ENCODE data around the gene LRRC8A. TPM values are rescaled to one million over a fixed set of nuclear protein-coding genes. Genes with fewer than 3 reads are reported as not detected.

The LRRC8A gene
- total and polyA plus RNA-seq, 2 experiments from 2014 or later: 37.3 to 80.5 TPM

DNA sequence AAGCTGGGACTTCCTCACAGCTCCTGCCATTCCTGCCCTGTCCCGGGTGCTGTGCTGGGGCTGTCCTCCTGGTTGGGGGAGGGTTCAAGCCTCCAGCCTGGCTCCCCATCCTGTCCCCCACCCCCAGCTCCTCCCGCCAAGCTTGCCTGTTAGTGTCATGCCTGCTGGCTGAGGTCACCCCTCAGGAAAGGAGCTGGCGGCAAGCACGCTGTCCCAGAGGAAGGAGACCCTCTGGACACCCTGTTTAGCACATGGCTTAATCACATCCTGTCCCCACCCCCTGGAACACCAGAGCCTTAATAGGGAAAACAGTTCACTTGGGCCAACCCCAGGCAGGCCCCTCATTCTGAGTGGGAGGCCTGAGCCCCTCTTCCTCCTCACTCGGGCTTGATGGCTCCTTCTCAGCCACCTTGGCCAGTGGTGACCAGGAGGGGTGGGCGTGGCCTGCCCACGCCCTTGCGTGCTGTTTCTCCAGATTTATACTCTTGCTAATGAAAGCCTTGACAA is 29.6 kb downstream of the LRRC8A start (continued):
- TF ChIP-seq EZH2phosphoT487 (IDR thresholded peaks at IDR 0.05; ENCODE audit: unreplicated experiment) (no peak), STAT1 (IDR thresholded peaks at IDR 0.05; ENCODE audit: unreplicated experiment) (no peak), EZH2 (IDR thresholded peaks at IDR 0.05; ENCODE audit: low read depth, unreplicated experiment) (no peak), JUNB (IDR thresholded peaks at IDR 0.05; ENCODE audit: unreplicated experiment) (no peak), ZNF114 (CRISPR knock-in tag; IDR thresholded peaks at IDR 0.05) (no peak), CREB1 (CRISPR knock-in tag; IDR thresholded peaks at IDR 0.05; ENCODE audit: low read depth) (no peak), POLR2AphosphoS5 (IDR thresholded peaks at IDR 0.05; ENCODE audit: low read depth) (no peak), ZNF331 (CRISPR knock-in tag; IDR thresholded peaks at IDR 0.05; ENCODE audit: low read depth) (no peak), NANOG (IDR thresholded peaks at IDR 0.05; ENCODE audit: borderline replicate concordance) (no peak)
- TF ChIP-seq, protein P1, sequence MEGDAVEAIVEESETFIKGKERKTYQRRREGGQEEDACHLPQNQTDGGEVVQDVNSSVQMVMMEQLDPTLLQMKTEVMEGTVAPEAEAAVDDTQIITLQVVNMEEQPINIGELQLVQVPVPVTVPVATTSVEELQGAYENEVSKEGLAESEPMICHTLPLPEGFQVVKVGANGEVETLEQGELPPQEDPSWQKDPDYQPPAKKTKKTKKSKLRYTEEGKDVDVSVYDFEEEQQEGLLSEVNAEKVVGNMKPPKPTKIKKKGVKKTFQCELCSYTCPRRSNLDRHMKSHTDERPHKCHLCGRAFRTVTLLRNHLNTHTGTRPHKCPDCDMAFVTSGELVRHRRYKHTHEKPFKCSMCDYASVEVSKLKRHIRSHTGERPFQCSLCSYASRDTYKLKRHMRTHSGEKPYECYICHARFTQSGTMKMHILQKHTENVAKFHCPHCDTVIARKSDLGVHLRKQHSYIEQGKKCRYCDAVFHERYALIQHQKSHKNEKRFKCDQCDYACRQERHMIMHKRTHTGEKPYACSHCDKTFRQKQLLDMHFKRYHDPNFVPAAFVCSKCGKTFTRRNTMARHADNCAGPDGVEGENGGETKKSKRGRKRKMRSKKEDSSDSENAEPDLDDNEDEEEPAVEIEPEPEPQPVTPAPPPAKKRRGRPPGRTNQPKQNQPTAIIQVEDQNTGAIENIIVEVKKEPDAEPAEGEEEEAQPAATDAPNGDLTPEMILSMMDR (conservative IDR thresholded peaks at IDR 0.05; ENCODE audit: low read depth in 2 of 2): no peak
- TF ChIP-seq, protein P2, sequence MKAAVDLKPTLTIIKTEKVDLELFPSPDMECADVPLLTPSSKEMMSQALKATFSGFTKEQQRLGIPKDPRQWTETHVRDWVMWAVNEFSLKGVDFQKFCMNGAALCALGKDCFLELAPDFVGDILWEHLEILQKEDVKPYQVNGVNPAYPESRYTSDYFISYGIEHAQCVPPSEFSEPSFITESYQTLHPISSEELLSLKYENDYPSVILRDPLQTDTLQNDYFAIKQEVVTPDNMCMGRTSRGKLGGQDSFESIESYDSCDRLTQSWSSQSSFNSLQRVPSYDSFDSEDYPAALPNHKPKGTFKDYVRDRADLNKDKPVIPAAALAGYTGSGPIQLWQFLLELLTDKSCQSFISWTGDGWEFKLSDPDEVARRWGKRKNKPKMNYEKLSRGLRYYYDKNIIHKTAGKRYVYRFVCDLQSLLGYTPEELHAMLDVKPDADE (IDR thresholded peaks at IDR 0.05): no peak
- TF ChIP-seq, protein P3, sequence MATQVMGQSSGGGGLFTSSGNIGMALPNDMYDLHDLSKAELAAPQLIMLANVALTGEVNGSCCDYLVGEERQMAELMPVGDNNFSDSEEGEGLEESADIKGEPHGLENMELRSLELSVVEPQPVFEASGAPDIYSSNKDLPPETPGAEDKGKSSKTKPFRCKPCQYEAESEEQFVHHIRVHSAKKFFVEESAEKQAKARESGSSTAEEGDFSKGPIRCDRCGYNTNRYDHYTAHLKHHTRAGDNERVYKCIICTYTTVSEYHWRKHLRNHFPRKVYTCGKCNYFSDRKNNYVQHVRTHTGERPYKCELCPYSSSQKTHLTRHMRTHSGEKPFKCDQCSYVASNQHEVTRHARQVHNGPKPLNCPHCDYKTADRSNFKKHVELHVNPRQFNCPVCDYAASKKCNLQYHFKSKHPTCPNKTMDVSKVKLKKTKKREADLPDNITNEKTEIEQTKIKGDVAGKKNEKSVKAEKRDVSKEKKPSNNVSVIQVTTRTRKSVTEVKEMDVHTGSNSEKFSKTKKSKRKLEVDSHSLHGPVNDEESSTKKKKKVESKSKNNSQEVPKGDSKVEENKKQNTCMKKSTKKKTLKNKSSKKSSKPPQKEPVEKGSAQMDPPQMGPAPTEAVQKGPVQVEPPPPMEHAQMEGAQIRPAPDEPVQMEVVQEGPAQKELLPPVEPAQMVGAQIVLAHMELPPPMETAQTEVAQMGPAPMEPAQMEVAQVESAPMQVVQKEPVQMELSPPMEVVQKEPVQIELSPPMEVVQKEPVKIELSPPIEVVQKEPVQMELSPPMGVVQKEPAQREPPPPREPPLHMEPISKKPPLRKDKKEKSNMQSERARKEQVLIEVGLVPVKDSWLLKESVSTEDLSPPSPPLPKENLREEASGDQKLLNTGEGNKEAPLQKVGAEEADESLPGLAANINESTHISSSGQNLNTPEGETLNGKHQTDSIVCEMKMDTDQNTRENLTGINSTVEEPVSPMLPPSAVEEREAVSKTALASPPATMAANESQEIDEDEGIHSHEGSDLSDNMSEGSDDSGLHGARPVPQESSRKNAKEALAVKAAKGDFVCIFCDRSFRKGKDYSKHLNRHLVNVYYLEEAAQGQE (IDR thresholded peaks at IDR 0.05; ENCODE audit: unreplicated experiment): no peak

DNA sequence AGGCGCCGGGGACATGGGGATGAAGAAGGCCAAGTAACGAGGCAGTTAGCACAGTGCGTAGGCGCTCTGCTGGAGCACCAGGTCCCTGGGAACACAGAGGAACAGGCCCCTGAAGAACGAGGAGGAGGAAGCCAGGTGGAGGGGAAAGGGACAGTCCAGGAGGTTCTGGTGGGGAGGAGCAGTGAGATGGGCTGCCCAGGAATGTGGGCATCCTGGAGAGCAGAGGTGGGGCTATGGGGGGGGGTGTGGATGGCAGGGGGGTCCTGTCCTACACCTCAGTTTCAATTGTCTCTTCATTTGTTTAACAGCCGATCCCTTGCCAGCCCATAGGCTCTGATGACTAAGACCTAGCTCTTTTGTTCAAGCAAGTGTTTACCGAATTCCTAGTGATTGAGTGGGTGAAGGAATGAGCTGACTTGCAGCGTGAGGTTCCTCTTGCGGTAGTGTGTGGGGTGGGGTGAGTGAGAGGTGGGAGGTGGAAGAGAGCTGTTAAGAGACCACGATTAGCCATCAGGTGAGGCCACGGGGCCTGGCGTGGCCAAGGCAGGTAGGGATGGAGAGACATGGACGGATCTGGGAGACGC is 30.4 kb downstream of the LRRC8A start:
- no peak overlapping the region; the same call in 2 of the 3 replicates for H3K4me3 Mint-ChIP-seq
- peak overlapping the region; percentile 95 for H3K27ac Mint-ChIP-seq
- Histone ChIP-seq H3K79me2 (replicated peaks; ENCODE audit: insufficient read depth) (peaks cover 31% of the 10 kb centered on the region), H3K4me1 (ENCODE audit: insufficient read depth) (peaks cover 13% of the 10 kb centered on the region), H2AFZ (no peak overlapping the region), H3K36me3 (ENCODE audit: insufficient read depth) (peaks cover 5% of the 10 kb centered on the region; the same call in 1 of the 2 replicates), H3K27ac (ENCODE audit: low read depth) (peak overlapping the region; percentile 94), H4K20me1 (replicated peaks; ENCODE audit: insufficient read depth) (peaks cover 16% of the 10 kb centered on the region; the same call in 1 of the 2 replicates), H3K4me3 (no peak overlapping the region), H3K9me2 (ENCODE audit: insufficient read depth) (no peaks in the 10 kb centered on the region), H3F3A (replicated peaks; ENCODE audit: low read depth) (no peaks in the 10 kb centered on the region), H3K27me3 (ENCODE audit: insufficient read depth) (no peaks in the 10 kb centered on the region), H3K4me2 (peak overlapping the region; percentile 64)
- TF ChIP-seq STAT1 (IDR thresholded peaks at IDR 0.05; ENCODE audit: unreplicated experiment) (no peak), ZNF331 (CRISPR knock-in tag; IDR thresholded peaks at IDR 0.05; ENCODE audit: low read depth) (no peak)
- TF ChIP-seq, protein P3 (IDR thresholded peaks at IDR 0.05; ENCODE audit: unreplicated experiment): no peak
- TF ChIP-seq, protein P1 (conservative IDR thresholded peaks at IDR 0.05; ENCODE audit: low read depth in 2 of 2): no peak
- no peaks in the 10 kb centered on the region for H3K9me3 Mint-ChIP-seq
- peak; percentile 70 for ATAC-seq
- peak; percentile 53 for DNase-seq (ENCODE audit: low spot score)
- H3K4me1 Mint-ChIP-seq: peaks cover 32% of the 10 kb centered on the region
- peaks cover 6% of the 10 kb centered on the region for H3K27me3 Mint-ChIP-seq (ENCODE audit: insufficient read depth, low read depth, poor library complexity)
- peaks cover 67% of the 10 kb centered on the region for H3K36me3 Mint-ChIP-seq (ENCODE audit: low read depth)
